K562 (cell line): ENCODE measurements around the gene ARRB2. TPM values are rescaled to one million over a fixed set of nuclear protein-coding genes. Genes with fewer than 3 reads are reported as not detected.

ENCODE experiments used
- ATAC-seq: fragments of 200-7000 bp; cut with Tn5 transposase; 3 replicates; pipeline ENCODE4 v1.9.1; 2020; ENCODE audit warnings: moderate library complexity
- BruUV-seq: library from RNA; stranded (reverse); fragments of 400-500 nt; replicated peaks from 2 replicates; lab custom pipeline; 2021; lab: Mats Ljungman, UMichigan
- CTCF ChIA-PET: fragments of 300-600 bp; formaldehyde crosslinking; extraction: SDS; loops from one replicate; lab custom pipeline; 2021; ENCODE audit warnings: low intra/inter-chr PET ratio; lab: Yijun Ruan, JAX
- POLR2A ChIA-PET: fragments of 300-600, 350-650 bp; sonication (Branson Sonifier 250); formaldehyde crosslinking; extraction: SDS; loops from one replicate; lab custom pipeline; 2021; ENCODE audit warnings: antibody characterized with exemption, inconsistent platforms; lab: Yijun Ruan, JAX
- DNase-seq, 4 experiments: peaks; one replicate each; pipeline versions ENCODE4 v3.0.0 to v3.0.0-alpha.2; 2011 to 2018; ENCODE audit warnings: low spot score in 3 of 4, mixed read lengths in 3 of 4; ENCODE audit errors: extremely low read depth in 1 of 4
- FAIRE-seq: peaks from 2 replicates; lab custom pipeline; 2011; peaks lifted over from hg19 to GRCh38; lab: Jason Lieb, UNC
- H2AFZ ChIP-seq: 2 replicates; pipeline ENCODE4 v1.6.0; 2011; ENCODE audit warnings: low read depth, low read length, control low read depth, inconsistent platforms
- H3K27ac ChIP-seq: fragments of 200-600 bp; 3 replicates; pipeline ENCODE4 v1.8.0; 2011; ENCODE audit warnings: low read depth, mild to moderate bottlenecking, control low read depth, inconsistent platforms, low read length, moderate library complexity, mixed read lengths; ENCODE audit errors: extremely low read depth
- H3K27me3 ChIP-seq, 2 experiments: fragments of 300-600 bp in 1 of 2; 2 replicates in 1 of 2; 3 replicates in 1 of 2; pipeline versions ENCODE4 v1.6.0 to v1.8.0; 2011; ENCODE audit warnings: inconsistent platforms in 2 of 2, low read length in 2 of 2, mild to moderate bottlenecking in 1 of 2, mixed read lengths in 1 of 2, moderate library complexity in 1 of 2; ENCODE audit not compliant: control insufficient read depth in 2 of 2, insufficient read depth in 2 of 2
- H3K36me3 ChIP-seq: fragments of 300-600 bp; 3 replicates; pipeline ENCODE4 v1.8.0; 2011; ENCODE audit warnings: mild to moderate bottlenecking, low read length, inconsistent platforms; ENCODE audit not compliant: control insufficient read depth, insufficient read depth
- H3K4me1 ChIP-seq, 2 experiments: fragments of 200-600 bp in 1 of 2; replicated peaks in 1 of 2; 2 replicates in 1 of 2; 3 replicates in 1 of 2; pipeline versions ENCODE4 v1.5.1 to v1.8.0; 2011; ENCODE audit warnings: inconsistent platforms in 2 of 2, low read length in 2 of 2, mild to moderate bottlenecking in 1 of 2, mixed read lengths in 1 of 2, moderate library complexity in 1 of 2; ENCODE audit not compliant: control insufficient read depth in 2 of 2, insufficient read depth in 2 of 2
- H3K4me2 ChIP-seq: 2 replicates; pipeline ENCODE4 v1.6.1; 2011; ENCODE audit warnings: low read length, control low read depth, inconsistent platforms, mixed read lengths; ENCODE audit not compliant: insufficient read depth
- H3K4me3 ChIP-seq: fragments of 200-600 bp; sonication (generic), shearing (Covaris generic); 2 replicates; pipeline ENCODE4 v1.5.1; 2016; ENCODE audit warnings: control low read depth, inconsistent platforms
- H3K79me2 ChIP-seq: fragments of 200-600 bp; 3 replicates; pipeline ENCODE4 v1.8.0; 2011; ENCODE audit warnings: low read length, inconsistent platforms; ENCODE audit not compliant: control insufficient read depth, insufficient read depth
- H3K9ac ChIP-seq, 2 experiments: 2 replicates each; pipeline versions ENCODE4 v1.6.0 to v1.6.1; 2011; ENCODE audit warnings: low read depth in 2 of 2, low read length in 2 of 2, control low read depth in 1 of 2, inconsistent platforms in 1 of 2, mild to moderate bottlenecking in 1 of 2, mixed read lengths in 1 of 2; ENCODE audit not compliant: insufficient read depth in 1 of 2
- H3K9me1 ChIP-seq: one replicate; pipeline ENCODE4 v1.6.0; 2011; ENCODE audit warnings: inconsistent platforms, mild to moderate bottlenecking, low read length, moderate library complexity; ENCODE audit not compliant: control insufficient read depth, insufficient read depth
- H3K9me3 ChIP-seq: replicated peaks from 2 replicates; pipeline ENCODE4 v1.5.1; 2011; ENCODE audit warnings: low read depth, low read length, inconsistent platforms; ENCODE audit not compliant: control insufficient read depth, insufficient read depth
- H4K20me1 ChIP-seq: replicated peaks from 2 replicates; pipeline ENCODE4 v1.6.1; 2011; ENCODE audit warnings: low read length, inconsistent platforms, mixed read lengths; ENCODE audit not compliant: control insufficient read depth, insufficient read depth
- GABPB2 ChIP-seq: fragments of 250-450 bp; sonication (Bioruptor Pico); conservative IDR thresholded peaks from 2 replicates; pipeline ENCODE4 v1.5.1; 2021; ENCODE audit warnings: mild to moderate bottlenecking
- NR2C1 ChIP-seq, 2 experiments: fragments of 450-650 bp; IDR thresholded peaks; 2 replicates each; pipeline ENCODE4 v1.6.1; 2017; ENCODE audit warnings: mild to moderate bottlenecking in 2 of 2, antibody characterized with exemption in 1 of 2, inconsistent platforms in 1 of 2, missing compliant biosample characterization in 1 of 2, missing genetic modification characterization in 1 of 2
- PYGO2 ChIP-seq: fragments of 450-650 bp; IDR thresholded peaks from 2 replicates; pipeline ENCODE4 v1.6.1; 2016; ENCODE audit warnings: mild to moderate bottlenecking, missing genetic modification characterization, moderate library complexity, missing compliant biosample characterization
- RAD21 ChIP-seq, 2 experiments: fragments of 250-450 bp in 1 of 2; fragments of 450-650 bp in 1 of 2; sonication (Bioruptor Pico) in 1 of 2; formaldehyde crosslinking in 1 of 2; IDR thresholded peaks in 1 of 2; conservative IDR thresholded peaks in 1 of 2; 2 replicates each; pipeline versions ENCODE4 v1.4.0 to v1.8.0; 2020 to 2022; ENCODE audit warnings: mild to moderate bottlenecking in 2 of 2, moderate library complexity in 1 of 2
- SIN3A ChIP-seq, 2 experiments: fragments of 150-350 bp in 1 of 2; IDR thresholded peaks; 2 replicates each; pipeline ENCODE4 v1.6.1; 2011 to 2016; ENCODE audit warnings: borderline replicate concordance in 2 of 2, low read depth in 2 of 2, low read length in 2 of 2, mild to moderate bottlenecking in 2 of 2, moderate library complexity in 2 of 2; ENCODE audit not compliant: control insufficient read depth in 1 of 2
- SOX6 ChIP-seq: fragments of 450-650 bp; IDR thresholded peaks from 2 replicates; pipeline ENCODE4 v1.6.1; 2014; ENCODE audit warnings: mild to moderate bottlenecking
- ZKSCAN8 ChIP-seq: fragments of 200-800 bp; sonication (Bioruptor generic); IDR thresholded peaks from 2 replicates; pipeline ENCODE4 v1.6.1; 2016; ENCODE audit warnings: missing genetic modification characterization, missing compliant biosample characterization
- WGBS: fragments of 100-300 bp; shearing (Covaris generic); methylation state at CpG from one replicate; pipeline ENCODE4 v1.1.6; 2016; ENCODE audit warnings: low coverage, mixed read lengths; ENCODE audit not compliant: insufficient coverage; ENCODE audit errors: missing lambda C conversion rate; 5-methylcytosine and 5-hydroxymethylcytosine counted together
- in situ Hi-C: fragments of 300-500 bp; cut with MboI; formaldehyde crosslinking; loops from 4 replicates; pipeline ENCODE4 v1.15.0; 2018; ENCODE audit warnings: inconsistent platforms, mixed read lengths
- intact Hi-C: fragments of 100-400 bp; cut with micrococcal nuclease; formaldehyde crosslinking; loops from 2 replicates; pipeline ENCODE4 v1.14.2; 2022
- polyA plus RNA-seq, 8 experiments: library from polyadenylated mRNA; depleted of rRNA in 4 of 8; stranded (reverse) in 5 of 8; unstranded in 3 of 8; fragments of >200 nt; fragmentation: Nextera tagmentation in 2 of 8; fragmentation: Illumina TruSeq in 1 of 8; extraction: Ambion mirVana in 2 of 8; extraction: Trizol in 1 of 8; gene quantifications; 2 replicates each; pipeline versions ENCODE4 v1.2.1 to v1.2.3, GENCODE V29; 2011 to 2014; ENCODE audit warnings: inconsistent platforms in 1 of 8, missing spikeins in 1 of 8
- total RNA-seq, 7 experiments: library from RNA; depleted of rRNA in 6 of 7; stranded (reverse); fragments of >200 nt in 6 of 7; fragmentation: Illumina TruSeq in 2 of 7; extraction: Trizol in 2 of 7; gene quantifications; 2 replicates each; pipeline versions ENCODE4 v1.2.1 to v1.2.3, GENCODE V29; 2011 to 2021; ENCODE audit warnings: low replicate concordance in 1 of 7

Gene ARRB2
- total and polyA plus RNA-seq, 9 of the 15 experiments (the other 6 are each of a cell fraction or from before 2014, with no cell fraction given): 0.79 to 15.3 (median 8.8) TPM

DNA sequence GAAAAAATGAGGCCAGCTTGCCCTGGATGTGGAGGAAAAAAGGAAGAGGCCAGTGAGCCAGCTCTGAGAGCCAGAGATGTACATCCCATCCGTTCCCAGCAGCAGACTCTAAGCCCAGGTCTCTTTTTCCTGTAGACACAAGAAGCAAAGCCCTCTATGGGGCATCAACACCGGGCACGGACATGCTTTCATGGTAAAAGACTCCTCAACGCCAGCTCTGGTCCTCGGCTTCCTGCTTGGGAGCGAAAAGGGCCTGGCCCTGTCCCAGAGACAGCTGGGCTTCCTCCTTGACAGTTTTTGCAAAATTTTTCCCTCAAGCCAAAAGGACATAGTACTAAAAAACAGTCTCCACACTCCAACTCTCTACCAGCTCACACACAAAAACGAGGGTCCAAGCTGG, 33.6 kb upstream of the ARRB2 start:
- H4K20me1 ChIP-seq: no peaks in the 10 kb centered on the region
- no peaks in the 10 kb centered on the region for H3K9me3 ChIP-seq
- peaks cover 86% of the 10 kb centered on the region; the same call in 2 of the 3 replicates for H3K36me3 ChIP-seq
- FAIRE-seq: no peak
- no peaks in the 10 kb centered on the region for H3K9me1 ChIP-seq
- H3K27me3 ChIP-seq: no peaks in the 10 kb centered on the region
- no peak for TF ChIP-seq SOX6
- TF ChIP-seq PYGO2 (tag): no peak
- no peak for TF ChIP-seq RAD21 (CRISPR knock-in tag; conservative IDR thresholded peaks at IDR 0.05 in 1 of 2, IDR thresholded peaks at IDR 0.05 in 1 of 2)
- no peak for TF ChIP-seq SIN3A (IDR thresholded peaks at IDR 0.05; ENCODE audit: borderline replicate concordance in 2 of 2, control insufficient read depth in 1 of 2, low read depth in 2 of 2, low read length in 2 of 2)
- no peak for TF ChIP-seq GABPB2 (CRISPR knock-in tag)
- TF ChIP-seq ZKSCAN8: no peak
- no peak for TF ChIP-seq NR2C1 (IDR thresholded peaks at IDR 0.05)
- no peak for TF ChIP-seq NR2C1 (tag; IDR thresholded peaks at IDR 0.05)
- TF ChIP-seq, all 486 proteins: peak for 0
- CTCF ChIA-PET: no interaction called here
- no peak for ATAC-seq
- POLR2A ChIA-PET: interaction anchor here (1.0 to 1.1 kb wide), 2 partner anchors 9 to 23 kb away, joined by 3 to 4 read pairs; no protein-coding TSS in a partner anchor
- Histone ChIP-seq H3K27ac (no peak overlapping the region), H3K4me2 (no peak overlapping the region), H3K4me3 (no peak overlapping the region), H2AFZ (no peak overlapping the region), H3K9ac (no peak overlapping the region), H3K79me2 (no peaks in the 10 kb centered on the region), H3K4me1 (no peaks in the 10 kb centered on the region; a peak in 2 of 5 replicates)
- no TSS peak for BruUV-seq
- in situ Hi-C loops (no loop called here), intact Hi-C loops (no loop called here)
- DNase-seq: no peak
- 83% methylated on average over 7 of the region's 7 CpGs for WGBS
